IMR-90 (cell line): ENCODE data around the gene STK36. TPM values are rescaled to one million over a fixed set of nuclear protein-coding genes. Genes with fewer than 3 reads are reported as not detected.

Experiments
- ATAC-seq: fragments of 200-7000 bp; cut with Tn5 transposase; 2 replicates; pipeline ENCODE4 v1.9.1; 2020; ENCODE audit warnings: low read depth, mild to moderate bottlenecking, moderate library complexity
- BruUV-seq: library from RNA; stranded (reverse); fragments of 400-500 nt; replicated peaks from 2 replicates; lab custom pipeline; 2021; lab: Mats Ljungman, UMichigan
- CTCF ChIA-PET: fragments of 300-600 bp; formaldehyde crosslinking; extraction: SDS; loops from one replicate; lab custom pipeline; 2021; ENCODE audit warnings: antibody characterized with exemption; lab: Yijun Ruan, JAX
- POLR2A ChIA-PET: fragments of 300-600 bp; sonication (Branson Sonifier 250); formaldehyde crosslinking; loops from one replicate; lab custom pipeline; 2022; ENCODE audit warnings: antibody characterized with exemption; ENCODE audit not compliant: unreplicated experiment; lab: Charles Lee
- DNase-seq: peaks from one replicate; pipeline ENCODE4 v3.0.0; 2013
- H2AFZ ChIP-seq: replicated peaks from 2 replicates; pipeline ENCODE3; 2013; ENCODE audit warnings: low read length, mild to moderate bottlenecking; ENCODE audit not compliant: poor library complexity
- H2AK5ac ChIP-seq: 2 replicates; pipeline ENCODE4 v1.6.1; 2013; ENCODE audit warnings: low read depth, low read length, inconsistent platforms
- H2AK9ac ChIP-seq: replicated peaks from 2 replicates; pipeline ENCODE3; 2013; ENCODE audit warnings: mild to moderate bottlenecking, low read depth, low read length, moderate library complexity; ENCODE audit not compliant: poor library complexity
- H2BK120ac ChIP-seq: 2 replicates; pipeline ENCODE4 v1.6.1; 2013; ENCODE audit warnings: low read depth, low read length, inconsistent platforms
- H2BK15ac ChIP-seq: 3 replicates; pipeline ENCODE4 v1.6.1; 2013; ENCODE audit warnings: low read depth, low read length, inconsistent platforms
- H2BK20ac ChIP-seq: 2 replicates; pipeline ENCODE4 v1.6.1; 2013; ENCODE audit warnings: low read depth, mild to moderate bottlenecking, inconsistent platforms, low read length, moderate library complexity
- H2BK5ac ChIP-seq: 2 replicates; pipeline ENCODE4 v1.6.1; 2013; ENCODE audit warnings: mild to moderate bottlenecking, low read depth, low read length, inconsistent platforms; ENCODE audit not compliant: poor library complexity, severe bottlenecking
- H3K14ac ChIP-seq: replicated peaks from 2 replicates; pipeline ENCODE4 v1.6.1; 2013; ENCODE audit warnings: low read depth, low read length, inconsistent platforms
- H3K18ac ChIP-seq: 2 replicates; pipeline ENCODE4 v1.6.1; 2013; ENCODE audit warnings: low read depth, low read length, control low read depth
- H3K23ac ChIP-seq: 2 replicates; pipeline ENCODE4 v1.6.1; 2013; ENCODE audit warnings: low read depth, low read length, inconsistent platforms
- H3K27ac ChIP-seq: 2 replicates; pipeline ENCODE4 v1.5.1; 2013; ENCODE audit warnings: mild to moderate bottlenecking, control low read depth, low read length; ENCODE audit not compliant: insufficient read depth
- H3K27me3 ChIP-seq: 2 replicates; pipeline ENCODE4 v1.6.1; 2013; ENCODE audit warnings: low read length; ENCODE audit not compliant: control insufficient read depth, insufficient read depth
- H3K36me3 ChIP-seq: 2 replicates; pipeline ENCODE4 v1.6.1; 2013; ENCODE audit warnings: low read length, mixed read lengths; ENCODE audit not compliant: control insufficient read depth, insufficient read depth
- H3K4ac ChIP-seq: 2 replicates; pipeline ENCODE4 v1.6.1; 2013; ENCODE audit warnings: low read depth, low read length, inconsistent platforms
- H3K4me1 ChIP-seq: 2 replicates; pipeline ENCODE4 v1.6.1; 2013; ENCODE audit warnings: low read length, mixed read lengths; ENCODE audit not compliant: control insufficient read depth, insufficient read depth
- H3K4me2 ChIP-seq: 2 replicates; pipeline ENCODE4 v1.6.1; 2013; ENCODE audit warnings: low read depth, mild to moderate bottlenecking, control low read depth, low read length, moderate library complexity
- H3K4me3 ChIP-seq: 2 replicates; pipeline ENCODE4 v1.5.1; 2013; ENCODE audit warnings: low read depth, mild to moderate bottlenecking, control low read depth, low read length, moderate library complexity; ENCODE audit not compliant: insufficient read depth
- H3K56ac ChIP-seq: 2 replicates; pipeline ENCODE4 v1.6.1; 2013; ENCODE audit warnings: low read length, inconsistent platforms; ENCODE audit not compliant: insufficient read depth; ENCODE audit errors: extremely low read depth
- H3K79me1 ChIP-seq, 2 experiments: 2 replicates each; pipeline ENCODE4 v1.6.1; 2013; ENCODE audit warnings: low read length in 2 of 2, inconsistent platforms in 1 of 2, low read depth in 1 of 2
- H3K9ac ChIP-seq: 2 replicates; pipeline ENCODE4 v1.6.1; 2013; ENCODE audit warnings: low read depth, low read length, control low read depth
- H3K9me1 ChIP-seq: 2 replicates; pipeline ENCODE4 v1.6.1; 2013; ENCODE audit warnings: low read length, inconsistent platforms; ENCODE audit not compliant: insufficient read depth
- H3K9me3 ChIP-seq: 2 replicates; pipeline ENCODE4 v1.6.1; 2013; ENCODE audit warnings: low read length; ENCODE audit not compliant: control insufficient read depth, insufficient read depth
- H4K20me1 ChIP-seq: 2 replicates; pipeline ENCODE4 v1.6.1; 2013; ENCODE audit warnings: low read length, inconsistent platforms; ENCODE audit not compliant: insufficient read depth
- H4K5ac ChIP-seq: 2 replicates; pipeline ENCODE4 v1.6.1; 2013; ENCODE audit warnings: mild to moderate bottlenecking, low read depth, low read length, control low read depth
- H4K8ac ChIP-seq, 2 experiments: 2 replicates each; pipeline ENCODE4 v1.6.1; 2013; ENCODE audit warnings: low read depth in 2 of 2, low read length in 2 of 2, control low read depth in 1 of 2, inconsistent platforms in 1 of 2
- H4K91ac ChIP-seq: 2 replicates; pipeline ENCODE4 v1.6.1; 2013; ENCODE audit warnings: low read depth, low read length, inconsistent platforms; ENCODE audit not compliant: insufficient read depth
- CEBPB ChIP-seq: IDR thresholded peaks from 2 replicates; pipeline ENCODE4 v1.6.1; 2012; ENCODE audit warnings: low read depth, low read length, improper control_type of control experiment
- WGBS, 2 experiments: methylation state at CpG; one replicate each; pipeline versions ENCODE4 v1.1.5 to v1.1.7; 2013; ENCODE audit warnings: missing lambda C conversion rate in 2 of 2; ENCODE audit not compliant: insufficient read length in 1 of 2; ENCODE audit errors: extremely low coverage in 2 of 2; 5-methylcytosine and 5-hydroxymethylcytosine counted together
- dilution Hi-C: fragments of 300-500 bp; cut with HindIII; formaldehyde crosslinking; loops from one replicate; pipeline ENCODE4 v1.14.3; 2018; ENCODE audit warnings: low sequenced_read_pairs; ENCODE audit not compliant: unreplicated experiment
- in situ Hi-C: fragments of 300-500 bp; cut with MboI; formaldehyde crosslinking; loops from 3 replicates; pipeline ENCODE4 v1.14.3; 2019; ENCODE audit warnings: low sequenced_read_pairs, inconsistent platforms, mixed read lengths
- intact Hi-C: fragments of 100-400 bp; cut with micrococcal nuclease; formaldehyde crosslinking; loops from 2 replicates; pipeline ENCODE4 v1.10.0; 2022
- polyA plus RNA-seq, 3 experiments: library from polyadenylated mRNA; depleted of rRNA; stranded (reverse); fragments of >200 nt; gene quantifications; 2 replicates each; pipeline ENCODE4 v1.2.3, GENCODE V29; 2012; ENCODE audit warnings: low replicate concordance in 1 of 3
- total RNA-seq: library from RNA; depleted of rRNA; stranded (reverse); fragments of >200 nt; gene quantifications from 2 replicates; pipeline ENCODE4 v1.2.3, GENCODE V29; 2012

The STK36 gene
- total and polyA plus RNA-seq, 2 of the 4 experiments (the other 2 are of a cell fraction) = 17.6 to 44.5 TPM

DNA sequence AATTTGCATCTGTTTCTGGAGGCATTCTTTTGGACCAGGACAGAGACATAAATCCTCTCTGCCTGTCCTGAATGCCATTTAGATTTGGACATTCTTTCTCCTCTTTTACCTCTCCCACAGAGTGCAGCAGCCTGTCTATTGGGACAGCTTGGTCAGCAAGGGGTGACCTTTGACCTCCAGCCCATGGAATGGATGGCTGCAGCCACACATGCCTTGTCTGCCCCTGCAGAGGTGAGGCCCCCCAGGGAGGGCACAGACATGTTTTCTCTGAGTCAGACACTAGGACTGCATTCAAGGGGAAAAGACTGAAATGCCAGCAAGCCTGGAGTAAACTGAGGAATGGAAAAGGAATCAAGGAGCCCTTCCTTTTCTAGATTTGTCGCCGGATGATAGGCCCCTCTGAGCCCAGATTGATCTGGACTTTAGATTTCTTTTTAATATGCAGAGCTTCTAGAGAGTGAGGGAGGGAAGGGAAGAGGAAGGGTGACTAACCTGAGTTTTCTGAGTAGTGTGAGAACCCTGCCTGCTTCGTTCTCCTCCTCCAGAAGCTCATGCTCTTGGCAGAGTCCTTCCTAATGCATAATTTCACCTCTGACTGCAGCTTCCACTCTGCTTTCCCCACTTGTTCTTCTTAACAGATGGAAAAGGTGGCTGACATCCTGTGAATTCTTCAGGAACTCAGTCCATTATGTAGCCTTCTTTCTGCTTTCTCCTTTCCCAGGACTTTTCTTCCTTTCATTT, 22.7 kb downstream of the STK36 start:
- Histone ChIP-seq H3K9ac (no peak overlapping the region), H3K4me3 (no peak overlapping the region), H3K79me1 (no peaks in the 10 kb centered on the region), H2BK120ac (no peak overlapping the region), H3K18ac (no peak overlapping the region), H3K27ac (no peak overlapping the region), H2BK5ac (no peak overlapping the region), H2AK5ac (no peak overlapping the region), H3K14ac (no peak overlapping the region), H2AK9ac (no peak overlapping the region), H3K27me3 (no peaks in the 10 kb centered on the region), H4K5ac (no peak overlapping the region), H3K9me1 (peaks cover 4% of the 10 kb centered on the region; the same call in 1 of the 2 replicates), H2BK15ac (no peak overlapping the region), H3K23ac (no peak overlapping the region), H4K91ac (no peak overlapping the region), H3K4me2 (no peak overlapping the region), H3K36me3 (peaks cover 52% of the 10 kb centered on the region), H4K20me1 (no peaks in the 10 kb centered on the region), H4K8ac (no peak overlapping the region), H3K4ac (no peak overlapping the region), H3K56ac (no peak overlapping the region), H2BK20ac (no peak overlapping the region), H3K9me3 (no peaks in the 10 kb centered on the region), H2AFZ (no peak overlapping the region), H3K4me1 (peaks cover 3% of the 10 kb centered on the region; the same call in 1 of the 2 replicates)
- ChIA-PET POLR2A (no interaction called here), CTCF (interaction anchor here (1.7 kb wide), 1 partner anchor 16 kb away, joined by 4 read pairs; the partner anchor contains the start of gene TTLL4)
- TF ChIP-seq CEBPB = no peak
- no TSS peak for BruUV-seq
- in situ Hi-C loops = no loop called here
- intact Hi-C loops = no loop called here
- WGBS, 2 experiments = no CpG with 5 or more reads among the region's 3 CpGs
- dilution Hi-C loops = no loop called here
- ATAC-seq (peak; percentile 70), DNase-seq (peak; percentile 61)
